SK-N-SH (cell line): Measurements from ENCODE around the gene FRRS1L. TPM values are rescaled to one million over a fixed set of nuclear protein-coding genes. Genes with fewer than 3 reads are reported as not detected.

Experiments
- CTCF ChIA-PET: fragments of 300-600, 350-600 bp; formaldehyde crosslinking; extraction: SDS; loops from one replicate; lab custom pipeline; 2021; lab: Yijun Ruan, JAX
- POLR2A ChIA-PET: fragments of 350-600 bp; sonication (Branson Sonifier 250); formaldehyde crosslinking; extraction: SDS; loops from one replicate; lab custom pipeline; 2020; ENCODE audit warnings: antibody characterized with exemption, inconsistent platforms; lab: Yijun Ruan, JAX
- DNase-seq: peaks from one replicate; pipeline ENCODE4 v3.0.0; 2012
- H2AFZ ChIP-seq: fragments of 200-600 bp; sonication (generic); 2 replicates; pipeline ENCODE4 v1.8.1; 2016; ENCODE audit warnings: antibody characterized with exemption, mild to moderate bottlenecking, low read depth
- H3F3A ChIP-seq: fragments of 200-600 bp; sonication (generic); replicated peaks from 2 replicates; pipeline ENCODE3; 2016; ENCODE audit warnings: antibody characterized with exemption, mild to moderate bottlenecking; ENCODE audit not compliant: insufficient read depth
- H3K27ac ChIP-seq, 2 experiments: fragments of 200-500 bp in 1 of 2; fragments of 200-600 bp in 1 of 2; sonication (Bioruptor generic) in 1 of 2; sonication (generic), shearing (Covaris generic) in 1 of 2; 2 replicates each; pipeline versions ENCODE4 v1.5.1 to v1.6.1; 2014 to 2016; ENCODE audit warnings: low read depth in 2 of 2, inconsistent platforms in 1 of 2, low read length in 1 of 2, mild to moderate bottlenecking in 1 of 2, mixed read lengths in 1 of 2
- H3K27me3 ChIP-seq: fragments of 200-600 bp; sonication (generic), shearing (Covaris generic); 2 replicates; pipeline ENCODE4 v1.6.1; 2016; ENCODE audit warnings: mixed run types; ENCODE audit not compliant: insufficient read depth
- H3K36me3 ChIP-seq, 2 experiments: fragments of 200-500 bp in 1 of 2; fragments of 200-600 bp in 1 of 2; sonication (Bioruptor generic) in 1 of 2; sonication (generic) in 1 of 2; replicated peaks in 1 of 2; 2 replicates each; pipeline versions ENCODE3 to v1.5.1; 2014 to 2016; ENCODE audit warnings: low read length in 1 of 2, mild to moderate bottlenecking in 1 of 2; ENCODE audit not compliant: insufficient read depth in 2 of 2, control insufficient read depth in 1 of 2
- H3K4me1 ChIP-seq, 2 experiments: fragments of 200-500 bp in 1 of 2; fragments of 200-600 bp in 1 of 2; sonication (Bioruptor generic) in 1 of 2; sonication (generic), shearing (Covaris generic) in 1 of 2; 2 replicates each; pipeline versions ENCODE4 v1.5.1 to v1.6.1; 2014 to 2016; ENCODE audit warnings: low read depth in 1 of 2, low read length in 1 of 2, mixed run types in 1 of 2; ENCODE audit not compliant: insufficient read depth in 2 of 2, control insufficient read depth in 1 of 2
- H3K4me2 ChIP-seq: fragments of 200-600 bp; sonication (generic), shearing (Covaris generic); 2 replicates; pipeline ENCODE4 v1.6.1; 2017; ENCODE audit warnings: mixed run types
- H3K4me3 ChIP-seq, 2 experiments: fragments of 200-500 bp in 1 of 2; fragments of 200-600 bp in 1 of 2; sonication (Bioruptor generic) in 1 of 2; sonication (generic), shearing (Covaris generic) in 1 of 2; 2 replicates each; pipeline versions ENCODE4 v1.5.1 to v1.8.1; 2014 to 2016; ENCODE audit warnings: low read depth in 2 of 2, inconsistent platforms in 1 of 2, low read length in 1 of 2, mild to moderate bottlenecking in 1 of 2, mixed read lengths in 1 of 2, moderate library complexity in 1 of 2
- H3K79me2 ChIP-seq: fragments of 200-600 bp; sonication (generic); 2 replicates; pipeline ENCODE4 v1.8.1; 2017; ENCODE audit warnings: mild to moderate bottlenecking; ENCODE audit not compliant: insufficient read depth
- H3K9ac ChIP-seq: fragments of 200-600 bp; sonication (generic); 2 replicates; pipeline ENCODE4 v1.6.1; 2017; ENCODE audit warnings: mixed run types
- H3K9me2 ChIP-seq: fragments of 200-600 bp; sonication (generic); 2 replicates; pipeline ENCODE4 v1.6.1; 2017; ENCODE audit warnings: mixed run types
- H3K9me3 ChIP-seq: fragments of 200-600 bp; sonication (generic); 2 replicates; pipeline ENCODE4 v1.6.1; 2017; ENCODE audit warnings: mixed run types, mild to moderate bottlenecking, moderate library complexity
- H4K20me1 ChIP-seq: fragments of 200-600 bp; sonication (generic); 2 replicates; pipeline ENCODE4 v1.6.1; 2017; ENCODE audit warnings: mild to moderate bottlenecking, mixed run types; ENCODE audit not compliant: insufficient read depth
- CHD2 ChIP-seq: fragments of 150-350 bp; IDR thresholded peaks from 2 replicates; pipeline ENCODE4 v1.6.1; 2018; ENCODE audit warnings: low read length; ENCODE audit not compliant: partially characterized antibody
- GABPA ChIP-seq: IDR thresholded peaks from 2 replicates; pipeline ENCODE4 v1.4.0; 2012; ENCODE audit warnings: low read depth, mild to moderate bottlenecking
- GATA2 ChIP-seq: sonication (generic); formaldehyde crosslinking; IDR thresholded peaks from 2 replicates; pipeline ENCODE4 v1.5.0; 2020; ENCODE audit warnings: mild to moderate bottlenecking, missing genetic modification reagents
- MEF2A ChIP-seq: IDR thresholded peaks from 2 replicates; pipeline ENCODE4 v1.4.0; 2012; ENCODE audit warnings: low read depth, borderline replicate concordance
- NFIC ChIP-seq: IDR thresholded peaks from 2 replicates; pipeline ENCODE4 v1.4.0; 2012; ENCODE audit warnings: borderline replicate concordance
- NRF1 ChIP-seq: IDR thresholded peaks from 2 replicates; pipeline ENCODE4 v1.6.1; 2012; ENCODE audit warnings: low read depth, mild to moderate bottlenecking, low read length
- RAD21 ChIP-seq: IDR thresholded peaks from 2 replicates; pipeline ENCODE4 v1.6.1; 2012; ENCODE audit warnings: mild to moderate bottlenecking, low read length
- RCOR1 ChIP-seq: fragments of 150-350 bp; IDR thresholded peaks from 2 replicates; pipeline ENCODE4 v1.6.1; 2017; ENCODE audit warnings: antibody characterized with exemption, low read length
- RFX5 ChIP-seq: IDR thresholded peaks from 2 replicates; pipeline ENCODE4 v1.6.1; 2012; ENCODE audit warnings: mild to moderate bottlenecking, improper control_type of control experiment, low read length
- SMC3 ChIP-seq: IDR thresholded peaks from 2 replicates; pipeline ENCODE4 v1.6.1; 2012; ENCODE audit warnings: low read depth, low read length, improper control_type of control experiment
- TEAD4 ChIP-seq: IDR thresholded peaks from 2 replicates; pipeline ENCODE4 v1.4.0; 2012; ENCODE audit warnings: mild to moderate bottlenecking, borderline replicate concordance; ENCODE audit not compliant: insufficient read depth
- WGBS: methylation state at CpG from one replicate; pipeline ENCODE4 v1.1.6; 2017; ENCODE audit warnings: low lambda C conversion rate; 5-methylcytosine and 5-hydroxymethylcytosine counted together
- polyA plus RNA-seq, 3 experiments: library from polyadenylated mRNA; depleted of rRNA; stranded (reverse); fragments of >200 nt; gene quantifications; 2 replicates each; pipeline ENCODE4 v1.2.3, GENCODE V29; 2012
- TF ChIP-seq, protein P1 (sequence below): IDR thresholded peaks from 2 replicates; pipeline ENCODE4 v1.6.1; 2012; ENCODE audit warnings: mild to moderate bottlenecking, low read depth, low read length, moderate library complexity
- TF ChIP-seq, protein P2 (sequence below): fragments of 150-350 bp; IDR thresholded peaks from 2 replicates; pipeline ENCODE4 v1.6.1; 2017; ENCODE audit warnings: antibody characterized with exemption, low read length, low read depth, borderline replicate concordance
- TF ChIP-seq, protein P3 (sequence below): IDR thresholded peaks from 2 replicates; pipeline ENCODE4 v1.4.0; 2012; ENCODE audit warnings: low read depth, borderline replicate concordance
- TF ChIP-seq, protein P4 (sequence below): IDR thresholded peaks from 2 replicates; pipeline ENCODE4; 2012
- TF ChIP-seq, protein P5 (sequence below): IDR thresholded peaks from 2 replicates; pipeline ENCODE4 v1.4.0; 2012; ENCODE audit warnings: low read depth, borderline replicate concordance

Gene FRRS1L
- polyA plus RNA-seq, 1 of the 3 experiments (the other 2 are of a cell fraction): 3.7 TPM

DNA sequence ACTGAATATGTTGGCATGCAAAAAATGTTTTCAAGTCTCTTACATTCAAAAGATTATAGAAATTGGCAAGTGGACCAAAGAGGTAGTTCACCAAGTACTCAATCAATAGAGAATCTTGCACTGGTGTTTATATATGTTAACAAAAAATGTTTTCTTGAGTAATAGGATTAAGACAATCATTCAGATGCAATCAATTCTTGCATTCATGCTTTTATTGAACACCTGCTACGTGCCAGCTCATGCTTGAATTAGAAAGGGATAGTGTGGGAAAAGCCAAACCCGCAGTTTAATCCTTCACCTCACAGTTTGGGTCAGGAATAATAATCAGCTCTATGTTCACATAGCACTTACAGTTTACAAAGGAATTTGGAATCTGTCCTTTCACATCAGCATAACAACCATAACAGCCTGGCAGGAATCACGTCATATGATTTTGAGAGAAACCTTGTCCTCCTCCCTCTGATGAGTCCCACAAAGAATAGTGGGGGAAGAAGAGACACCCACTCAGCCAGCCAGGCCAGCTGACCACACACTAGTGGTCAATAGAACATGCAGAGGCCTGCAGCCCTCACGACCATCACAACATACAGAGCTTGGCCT is 36.8 kb upstream of the FRRS1L start:
- H3F3A ChIP-seq: no peaks in the 10 kb centered on the region
- no peaks in the 10 kb centered on the region for H3K9me3 ChIP-seq
- H3K79me2 ChIP-seq: no peaks in the 10 kb centered on the region
- WGBS: 62% methylated on average over 4 of the region's 4 CpGs
- no peak overlapping the region for H3K4me2 ChIP-seq
- no peaks in the 10 kb centered on the region for H3K36me3 ChIP-seq
- H4K20me1 ChIP-seq: no peaks in the 10 kb centered on the region
- no peaks in the 10 kb centered on the region for H3K4me1 ChIP-seq
- ChIA-PET CTCF (no interaction called here), POLR2A (no interaction called here)
- no peak overlapping the region for H3K9ac ChIP-seq
- H3K4me3 ChIP-seq: no peak overlapping the region
- H2AFZ ChIP-seq: no peak overlapping the region
- no peak overlapping the region for H3K27ac ChIP-seq
- no peaks in the 10 kb centered on the region; the same call in 1 of the 2 replicates for H3K27me3 ChIP-seq
- DNase-seq: no peak
- TF ChIP-seq, protein P1, sequence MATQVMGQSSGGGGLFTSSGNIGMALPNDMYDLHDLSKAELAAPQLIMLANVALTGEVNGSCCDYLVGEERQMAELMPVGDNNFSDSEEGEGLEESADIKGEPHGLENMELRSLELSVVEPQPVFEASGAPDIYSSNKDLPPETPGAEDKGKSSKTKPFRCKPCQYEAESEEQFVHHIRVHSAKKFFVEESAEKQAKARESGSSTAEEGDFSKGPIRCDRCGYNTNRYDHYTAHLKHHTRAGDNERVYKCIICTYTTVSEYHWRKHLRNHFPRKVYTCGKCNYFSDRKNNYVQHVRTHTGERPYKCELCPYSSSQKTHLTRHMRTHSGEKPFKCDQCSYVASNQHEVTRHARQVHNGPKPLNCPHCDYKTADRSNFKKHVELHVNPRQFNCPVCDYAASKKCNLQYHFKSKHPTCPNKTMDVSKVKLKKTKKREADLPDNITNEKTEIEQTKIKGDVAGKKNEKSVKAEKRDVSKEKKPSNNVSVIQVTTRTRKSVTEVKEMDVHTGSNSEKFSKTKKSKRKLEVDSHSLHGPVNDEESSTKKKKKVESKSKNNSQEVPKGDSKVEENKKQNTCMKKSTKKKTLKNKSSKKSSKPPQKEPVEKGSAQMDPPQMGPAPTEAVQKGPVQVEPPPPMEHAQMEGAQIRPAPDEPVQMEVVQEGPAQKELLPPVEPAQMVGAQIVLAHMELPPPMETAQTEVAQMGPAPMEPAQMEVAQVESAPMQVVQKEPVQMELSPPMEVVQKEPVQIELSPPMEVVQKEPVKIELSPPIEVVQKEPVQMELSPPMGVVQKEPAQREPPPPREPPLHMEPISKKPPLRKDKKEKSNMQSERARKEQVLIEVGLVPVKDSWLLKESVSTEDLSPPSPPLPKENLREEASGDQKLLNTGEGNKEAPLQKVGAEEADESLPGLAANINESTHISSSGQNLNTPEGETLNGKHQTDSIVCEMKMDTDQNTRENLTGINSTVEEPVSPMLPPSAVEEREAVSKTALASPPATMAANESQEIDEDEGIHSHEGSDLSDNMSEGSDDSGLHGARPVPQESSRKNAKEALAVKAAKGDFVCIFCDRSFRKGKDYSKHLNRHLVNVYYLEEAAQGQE: no peak
- no peak for TF ChIP-seq GABPA
- no peak for TF ChIP-seq MEF2A
- no peak for TF ChIP-seq NFIC
- TF ChIP-seq TEAD4: no peak
- TF ChIP-seq GATA2: no peak
- TF ChIP-seq, protein P2, sequence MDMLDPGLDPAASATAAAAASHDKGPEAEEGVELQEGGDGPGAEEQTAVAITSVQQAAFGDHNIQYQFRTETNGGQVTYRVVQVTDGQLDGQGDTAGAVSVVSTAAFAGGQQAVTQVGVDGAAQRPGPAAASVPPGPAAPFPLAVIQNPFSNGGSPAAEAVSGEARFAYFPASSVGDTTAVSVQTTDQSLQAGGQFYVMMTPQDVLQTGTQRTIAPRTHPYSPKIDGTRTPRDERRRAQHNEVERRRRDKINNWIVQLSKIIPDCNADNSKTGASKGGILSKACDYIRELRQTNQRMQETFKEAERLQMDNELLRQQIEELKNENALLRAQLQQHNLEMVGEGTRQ: no peak
- TF ChIP-seq, protein P3, sequence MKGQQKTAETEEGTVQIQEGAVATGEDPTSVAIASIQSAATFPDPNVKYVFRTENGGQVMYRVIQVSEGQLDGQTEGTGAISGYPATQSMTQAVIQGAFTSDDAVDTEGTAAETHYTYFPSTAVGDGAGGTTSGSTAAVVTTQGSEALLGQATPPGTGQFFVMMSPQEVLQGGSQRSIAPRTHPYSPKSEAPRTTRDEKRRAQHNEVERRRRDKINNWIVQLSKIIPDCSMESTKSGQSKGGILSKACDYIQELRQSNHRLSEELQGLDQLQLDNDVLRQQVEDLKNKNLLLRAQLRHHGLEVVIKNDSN: no peak
- no peaks in the 10 kb centered on the region for H3K9me2 ChIP-seq

DNA sequence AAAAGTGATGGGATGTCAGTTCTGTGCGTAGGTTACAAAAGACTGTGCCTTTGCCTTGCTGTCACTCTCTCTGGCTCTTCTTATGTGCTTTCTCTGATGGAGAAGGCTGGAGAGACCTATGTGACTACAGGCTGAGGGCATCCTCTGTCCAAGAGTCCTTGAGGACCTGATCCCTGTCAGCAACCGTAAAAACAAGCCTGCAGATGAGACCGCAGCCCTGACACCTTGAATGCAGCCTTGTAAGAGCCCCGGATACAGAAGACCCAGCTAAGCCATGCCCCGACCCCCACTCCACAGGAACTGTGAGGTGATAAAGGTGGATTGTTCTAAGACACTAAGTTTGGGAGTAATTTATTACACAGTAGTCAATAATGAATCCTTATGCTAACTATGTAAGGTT is 32.6 kb upstream of the FRRS1L start:
- H3K27me3 ChIP-seq: no peaks in the 10 kb centered on the region; the same call in 1 of the 2 replicates
- no peak for DNase-seq
- H3K36me3 ChIP-seq: no peaks in the 10 kb centered on the region
- H2AFZ ChIP-seq: no peak overlapping the region
- POLR2A ChIA-PET: no interaction called here
- CTCF ChIA-PET: no interaction called here
- no peaks in the 10 kb centered on the region for H3K9me2 ChIP-seq
- H3K4me1 ChIP-seq: no peaks in the 10 kb centered on the region
- H3K4me2 ChIP-seq: no peak overlapping the region
- H3K9me3 ChIP-seq: no peaks in the 10 kb centered on the region
- no peaks in the 10 kb centered on the region for H4K20me1 ChIP-seq
- no peak overlapping the region for H3K27ac ChIP-seq
- WGBS: 74% methylated on average over 5 of the region's 5 CpGs
- H3K9ac ChIP-seq: no peak overlapping the region
- H3K79me2 ChIP-seq: no peaks in the 10 kb centered on the region
- no peak overlapping the region for H3K4me3 ChIP-seq
- H3F3A ChIP-seq: no peaks in the 10 kb centered on the region
- no peak for TF ChIP-seq RFX5
- no peak for TF ChIP-seq TEAD4
- TF ChIP-seq SMC3: no peak
- TF ChIP-seq, protein P2: no peak
- no peak for TF ChIP-seq NRF1
- TF ChIP-seq, protein P3: no peak
- no peak for TF ChIP-seq CHD2
- no peak for TF ChIP-seq RCOR1
- TF ChIP-seq, protein P4, sequence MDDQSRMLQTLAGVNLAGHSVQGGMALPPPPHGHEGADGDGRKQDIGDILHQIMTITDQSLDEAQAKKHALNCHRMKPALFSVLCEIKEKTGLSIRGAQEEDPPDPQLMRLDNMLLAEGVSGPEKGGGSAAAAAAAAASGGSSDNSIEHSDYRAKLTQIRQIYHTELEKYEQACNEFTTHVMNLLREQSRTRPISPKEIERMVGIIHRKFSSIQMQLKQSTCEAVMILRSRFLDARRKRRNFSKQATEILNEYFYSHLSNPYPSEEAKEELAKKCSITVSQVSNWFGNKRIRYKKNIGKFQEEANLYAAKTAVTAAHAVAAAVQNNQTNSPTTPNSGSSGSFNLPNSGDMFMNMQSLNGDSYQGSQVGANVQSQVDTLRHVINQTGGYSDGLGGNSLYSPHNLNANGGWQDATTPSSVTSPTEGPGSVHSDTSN: no peak
- TF ChIP-seq MEF2A: no peak
- no peak for TF ChIP-seq RAD21
- TF ChIP-seq, protein P5, sequence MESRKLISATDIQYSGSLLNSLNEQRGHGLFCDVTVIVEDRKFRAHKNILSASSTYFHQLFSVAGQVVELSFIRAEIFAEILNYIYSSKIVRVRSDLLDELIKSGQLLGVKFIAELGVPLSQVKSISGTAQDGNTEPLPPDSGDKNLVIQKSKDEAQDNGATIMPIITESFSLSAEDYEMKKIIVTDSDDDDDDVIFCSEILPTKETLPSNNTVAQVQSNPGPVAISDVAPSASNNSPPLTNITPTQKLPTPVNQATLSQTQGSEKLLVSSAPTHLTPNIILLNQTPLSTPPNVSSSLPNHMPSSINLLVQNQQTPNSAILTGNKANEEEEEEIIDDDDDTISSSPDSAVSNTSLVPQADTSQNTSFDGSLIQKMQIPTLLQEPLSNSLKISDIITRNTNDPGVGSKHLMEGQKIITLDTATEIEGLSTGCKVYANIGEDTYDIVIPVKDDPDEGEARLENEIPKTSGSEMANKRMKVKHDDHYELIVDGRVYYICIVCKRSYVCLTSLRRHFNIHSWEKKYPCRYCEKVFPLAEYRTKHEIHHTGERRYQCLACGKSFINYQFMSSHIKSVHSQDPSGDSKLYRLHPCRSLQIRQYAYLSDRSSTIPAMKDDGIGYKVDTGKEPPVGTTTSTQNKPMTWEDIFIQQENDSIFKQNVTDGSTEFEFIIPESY: no peak
